IMR-90 (cell line): Measurements from ENCODE around the gene BAHD1. TPM values are rescaled to one million over a fixed set of nuclear protein-coding genes. Genes with fewer than 3 reads are reported as not detected.

Experiments used
- ATAC-seq: fragments of 200-7000 bp; cut with Tn5 transposase; 2 replicates; pipeline ENCODE4 v1.9.1; 2020; ENCODE audit warnings: low read depth, mild to moderate bottlenecking, moderate library complexity
- BruUV-seq: library from RNA; stranded (reverse); fragments of 400-500 nt; replicated peaks from 2 replicates; lab custom pipeline; 2021; lab: Mats Ljungman, UMichigan
- CTCF ChIA-PET: fragments of 300-600 bp; formaldehyde crosslinking; extraction: SDS; loops from one replicate; lab custom pipeline; 2021; ENCODE audit warnings: antibody characterized with exemption; lab: Yijun Ruan, JAX
- POLR2A ChIA-PET: fragments of 300-600 bp; sonication (Branson Sonifier 250); formaldehyde crosslinking; loops from one replicate; lab custom pipeline; 2022; ENCODE audit warnings: antibody characterized with exemption; ENCODE audit not compliant: unreplicated experiment; lab: Charles Lee
- DNase-seq: peaks from one replicate; pipeline ENCODE4 v3.0.0; 2013
- H2AFZ ChIP-seq: replicated peaks from 2 replicates; pipeline ENCODE3; 2013; ENCODE audit warnings: low read length, mild to moderate bottlenecking; ENCODE audit not compliant: poor library complexity
- H2AK5ac ChIP-seq: 2 replicates; pipeline ENCODE4 v1.6.1; 2013; ENCODE audit warnings: low read depth, low read length, inconsistent platforms
- H2AK9ac ChIP-seq: replicated peaks from 2 replicates; pipeline ENCODE3; 2013; ENCODE audit warnings: mild to moderate bottlenecking, low read depth, low read length, moderate library complexity; ENCODE audit not compliant: poor library complexity
- H2BK120ac ChIP-seq: 2 replicates; pipeline ENCODE4 v1.6.1; 2013; ENCODE audit warnings: low read depth, low read length, inconsistent platforms
- H2BK15ac ChIP-seq: 3 replicates; pipeline ENCODE4 v1.6.1; 2013; ENCODE audit warnings: low read depth, low read length, inconsistent platforms
- H2BK20ac ChIP-seq: 2 replicates; pipeline ENCODE4 v1.6.1; 2013; ENCODE audit warnings: low read depth, mild to moderate bottlenecking, inconsistent platforms, low read length, moderate library complexity
- H2BK5ac ChIP-seq: 2 replicates; pipeline ENCODE4 v1.6.1; 2013; ENCODE audit warnings: mild to moderate bottlenecking, low read depth, low read length, inconsistent platforms; ENCODE audit not compliant: poor library complexity, severe bottlenecking
- H3K14ac ChIP-seq: replicated peaks from 2 replicates; pipeline ENCODE4 v1.6.1; 2013; ENCODE audit warnings: low read depth, low read length, inconsistent platforms
- H3K18ac ChIP-seq: 2 replicates; pipeline ENCODE4 v1.6.1; 2013; ENCODE audit warnings: low read depth, low read length, control low read depth
- H3K23ac ChIP-seq: 2 replicates; pipeline ENCODE4 v1.6.1; 2013; ENCODE audit warnings: low read depth, low read length, inconsistent platforms
- H3K27ac ChIP-seq: 2 replicates; pipeline ENCODE4 v1.5.1; 2013; ENCODE audit warnings: mild to moderate bottlenecking, control low read depth, low read length; ENCODE audit not compliant: insufficient read depth
- H3K27me3 ChIP-seq: 2 replicates; pipeline ENCODE4 v1.6.1; 2013; ENCODE audit warnings: low read length; ENCODE audit not compliant: control insufficient read depth, insufficient read depth
- H3K36me3 ChIP-seq: 2 replicates; pipeline ENCODE4 v1.6.1; 2013; ENCODE audit warnings: low read length, mixed read lengths; ENCODE audit not compliant: control insufficient read depth, insufficient read depth
- H3K4ac ChIP-seq: 2 replicates; pipeline ENCODE4 v1.6.1; 2013; ENCODE audit warnings: low read depth, low read length, inconsistent platforms
- H3K4me1 ChIP-seq: 2 replicates; pipeline ENCODE4 v1.6.1; 2013; ENCODE audit warnings: low read length, mixed read lengths; ENCODE audit not compliant: control insufficient read depth, insufficient read depth
- H3K4me2 ChIP-seq: 2 replicates; pipeline ENCODE4 v1.6.1; 2013; ENCODE audit warnings: low read depth, mild to moderate bottlenecking, control low read depth, low read length, moderate library complexity
- H3K4me3 ChIP-seq: 2 replicates; pipeline ENCODE4 v1.5.1; 2013; ENCODE audit warnings: low read depth, mild to moderate bottlenecking, control low read depth, low read length, moderate library complexity; ENCODE audit not compliant: insufficient read depth
- H3K56ac ChIP-seq: 2 replicates; pipeline ENCODE4 v1.6.1; 2013; ENCODE audit warnings: low read length, inconsistent platforms; ENCODE audit not compliant: insufficient read depth; ENCODE audit errors: extremely low read depth
- H3K79me1 ChIP-seq, 2 experiments: 2 replicates each; pipeline ENCODE4 v1.6.1; 2013; ENCODE audit warnings: low read length in 2 of 2, inconsistent platforms in 1 of 2, low read depth in 1 of 2
- H3K9ac ChIP-seq: 2 replicates; pipeline ENCODE4 v1.6.1; 2013; ENCODE audit warnings: low read depth, low read length, control low read depth
- H3K9me1 ChIP-seq: 2 replicates; pipeline ENCODE4 v1.6.1; 2013; ENCODE audit warnings: low read length, inconsistent platforms; ENCODE audit not compliant: insufficient read depth
- H3K9me3 ChIP-seq: 2 replicates; pipeline ENCODE4 v1.6.1; 2013; ENCODE audit warnings: low read length; ENCODE audit not compliant: control insufficient read depth, insufficient read depth
- H4K20me1 ChIP-seq: 2 replicates; pipeline ENCODE4 v1.6.1; 2013; ENCODE audit warnings: low read length, inconsistent platforms; ENCODE audit not compliant: insufficient read depth
- H4K5ac ChIP-seq: 2 replicates; pipeline ENCODE4 v1.6.1; 2013; ENCODE audit warnings: mild to moderate bottlenecking, low read depth, low read length, control low read depth
- H4K8ac ChIP-seq, 2 experiments: 2 replicates each; pipeline ENCODE4 v1.6.1; 2013; ENCODE audit warnings: low read depth in 2 of 2, low read length in 2 of 2, control low read depth in 1 of 2, inconsistent platforms in 1 of 2
- H4K91ac ChIP-seq: 2 replicates; pipeline ENCODE4 v1.6.1; 2013; ENCODE audit warnings: low read depth, low read length, inconsistent platforms; ENCODE audit not compliant: insufficient read depth
- CHD1 ChIP-seq: IDR thresholded peaks from 2 replicates; pipeline ENCODE4 v1.6.1; 2012; ENCODE audit warnings: low read depth, low read length, improper control_type of control experiment
- MXI1 ChIP-seq: IDR thresholded peaks from 2 replicates; pipeline ENCODE4 v1.6.1; 2012; ENCODE audit warnings: low read depth, mild to moderate bottlenecking, low read length, moderate library complexity, borderline replicate concordance
- NFE2L2 ChIP-seq: fragments of 150-350 bp; IDR thresholded peaks from 2 replicates; pipeline ENCODE4 v1.6.1; 2016; ENCODE audit warnings: low read depth, mild to moderate bottlenecking, low read length
- WGBS, 2 experiments: methylation state at CpG; one replicate each; pipeline versions ENCODE4 v1.1.5 to v1.1.7; 2013; ENCODE audit warnings: missing lambda C conversion rate in 2 of 2; ENCODE audit not compliant: insufficient read length in 1 of 2; ENCODE audit errors: extremely low coverage in 2 of 2; 5-methylcytosine and 5-hydroxymethylcytosine counted together
- dilution Hi-C: fragments of 300-500 bp; cut with HindIII; formaldehyde crosslinking; loops from one replicate; pipeline ENCODE4 v1.14.3; 2018; ENCODE audit warnings: low sequenced_read_pairs; ENCODE audit not compliant: unreplicated experiment
- in situ Hi-C: fragments of 300-500 bp; cut with MboI; formaldehyde crosslinking; loops from 3 replicates; pipeline ENCODE4 v1.14.3; 2019; ENCODE audit warnings: low sequenced_read_pairs, inconsistent platforms, mixed read lengths
- intact Hi-C: fragments of 100-400 bp; cut with micrococcal nuclease; formaldehyde crosslinking; loops from 2 replicates; pipeline ENCODE4 v1.10.0; 2022
- polyA plus RNA-seq, 3 experiments: library from polyadenylated mRNA; depleted of rRNA; stranded (reverse); fragments of >200 nt; gene quantifications; 2 replicates each; pipeline ENCODE4 v1.2.3, GENCODE V29; 2012; ENCODE audit warnings: low replicate concordance in 1 of 3
- total RNA-seq: library from RNA; depleted of rRNA; stranded (reverse); fragments of >200 nt; gene quantifications from 2 replicates; pipeline ENCODE4 v1.2.3, GENCODE V29; 2012

Gene BAHD1
- total and polyA plus RNA-seq, 2 of the 4 experiments (the other 2 are of a cell fraction), result 3.0 to 8.7 TPM

DNA sequence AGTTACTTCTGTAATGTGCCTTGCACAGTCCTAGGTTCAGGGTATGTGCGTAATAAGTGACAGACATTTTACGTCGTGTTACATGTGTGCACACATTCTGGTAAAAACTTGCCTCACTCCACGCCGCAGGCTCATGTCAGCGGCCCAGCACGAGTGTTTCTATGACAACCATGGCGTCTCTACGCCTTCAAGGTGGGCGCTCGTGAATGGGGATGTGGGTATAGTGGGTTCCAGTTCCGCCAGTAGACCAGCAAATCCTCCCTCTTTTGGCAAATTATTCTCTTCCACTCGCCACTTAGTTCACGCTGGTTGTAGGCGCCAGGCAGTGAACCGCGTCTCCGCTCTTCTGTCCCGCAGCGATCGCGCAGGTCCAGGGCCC, 70.3 kb downstream of the BAHD1 start:
- intact Hi-C loops (loop anchor here (5.0 kb wide), 1 partner anchor 69 kb away; the partner anchor contains the start of gene BAHD1), in situ Hi-C loops (no loop called here), dilution Hi-C loops (no loop called here)
- no peak overlapping the region for H3K18ac ChIP-seq
- ChIA-PET CTCF (no interaction called here), POLR2A (no interaction called here)
- TF ChIP-seq NFE2L2, result no peak
- TF ChIP-seq MXI1, result no peak
- no peak for TF ChIP-seq CHD1
- H3K14ac ChIP-seq, result no peak overlapping the region
- no peak overlapping the region for H3K27ac ChIP-seq
- peaks cover 4% of the 10 kb centered on the region; the same call in 1 of the 2 replicates for H3K4me1 ChIP-seq
- DNase-seq (no peak), ATAC-seq (no peak; the same call in 1 of the 2 replicates)
- no TSS peak for BruUV-seq
- no peak overlapping the region for H4K5ac ChIP-seq
- H3K27me3 ChIP-seq, result peaks cover 36% of the 10 kb centered on the region
- peak overlapping the region; percentile 44 for H3K4me3 ChIP-seq
- H3K4me2 ChIP-seq, result peak overlapping the region; percentile 71
- H2AK9ac ChIP-seq, result no peak overlapping the region
- no peak overlapping the region for H2BK15ac ChIP-seq
- no peak overlapping the region for H2BK20ac ChIP-seq
- H3K9me1 ChIP-seq, result no peaks in the 10 kb centered on the region
- H4K91ac ChIP-seq, result no peak overlapping the region
- H3K9me3 ChIP-seq, result no peaks in the 10 kb centered on the region
- no peak overlapping the region for H2BK120ac ChIP-seq
- H3K9ac ChIP-seq, result 0 out of 2 replicates have a peak overlapping the region, but pooled peaks have one; percentile 6
- no peak overlapping the region for H3K56ac ChIP-seq
- 25% methylated on average over 13 of the region's 22 CpGs; no CpG with 5 or more reads in 1 of the 2 experiments for WGBS, 2 experiments
- peak overlapping the region; percentile 91 for H2AFZ ChIP-seq
- no peak overlapping the region for H4K8ac ChIP-seq
- H2BK5ac ChIP-seq, result no peak overlapping the region
- H3K36me3 ChIP-seq, result no peaks in the 10 kb centered on the region
- H3K4ac ChIP-seq, result no peak overlapping the region
- H2AK5ac ChIP-seq, result no peak overlapping the region
- H3K23ac ChIP-seq, result peak overlapping the region; percentile 69; the same call in 1 of the 2 replicates
- no peaks in the 10 kb centered on the region for H3K79me1 ChIP-seq
- H4K20me1 ChIP-seq, result no peaks in the 10 kb centered on the region
